Measurements from ENCODE around the gene GFOD1.
"Not testable (repeated sequence)": the region's sequence is repeated elsewhere in the genome, so short reads cannot be mapped to it uniquely, and the experiment has no call there.

Gene GFOD1

DNA sequence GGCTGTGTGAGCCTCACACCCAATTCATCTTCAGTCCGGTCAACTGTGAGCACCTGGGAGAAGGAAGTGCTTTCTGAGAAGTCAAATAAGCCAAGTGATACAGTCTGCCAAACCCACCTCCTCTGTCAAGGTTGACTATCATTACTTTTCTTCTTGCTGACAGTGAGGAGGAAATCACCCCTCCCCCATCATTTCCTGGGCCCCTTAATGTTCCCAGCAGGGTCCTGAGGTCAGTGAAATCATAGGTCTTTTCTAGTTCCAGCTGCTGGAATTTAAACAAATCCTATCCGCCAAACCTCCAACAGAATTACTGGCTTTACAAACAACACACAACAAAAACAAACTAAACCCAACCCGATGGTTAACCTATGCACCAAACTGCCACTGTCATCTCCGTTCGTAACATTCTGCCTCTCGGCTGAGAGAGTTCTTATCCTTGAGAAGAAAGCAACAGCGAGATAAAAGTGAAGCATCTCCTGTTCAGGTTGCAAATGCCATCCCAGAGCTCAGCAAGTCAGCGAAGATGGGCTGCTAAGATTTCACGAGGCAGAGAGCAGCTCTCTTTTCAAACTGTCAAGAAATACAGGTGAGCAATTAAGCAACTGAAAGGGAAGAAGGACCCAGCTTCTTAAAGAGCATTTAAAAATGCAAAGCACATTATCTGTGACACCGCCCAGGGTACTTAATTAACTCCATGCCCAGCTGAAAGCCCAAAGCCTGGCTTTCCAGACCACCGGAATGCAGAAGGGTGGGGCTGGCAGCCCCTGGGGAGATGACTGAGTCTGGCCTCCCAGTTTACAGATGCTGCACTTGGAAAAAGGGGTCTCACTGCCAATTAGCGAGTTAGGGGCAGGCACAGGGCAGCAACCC is 24.7 kb downstream of the GFOD1 start:
- no peak for DNase-seq

- DNase-seq: no peak
Observed at GRCh38 chr6:13461805-13462204, 25.6 kb downstream of the GFOD1 start.

DNA sequence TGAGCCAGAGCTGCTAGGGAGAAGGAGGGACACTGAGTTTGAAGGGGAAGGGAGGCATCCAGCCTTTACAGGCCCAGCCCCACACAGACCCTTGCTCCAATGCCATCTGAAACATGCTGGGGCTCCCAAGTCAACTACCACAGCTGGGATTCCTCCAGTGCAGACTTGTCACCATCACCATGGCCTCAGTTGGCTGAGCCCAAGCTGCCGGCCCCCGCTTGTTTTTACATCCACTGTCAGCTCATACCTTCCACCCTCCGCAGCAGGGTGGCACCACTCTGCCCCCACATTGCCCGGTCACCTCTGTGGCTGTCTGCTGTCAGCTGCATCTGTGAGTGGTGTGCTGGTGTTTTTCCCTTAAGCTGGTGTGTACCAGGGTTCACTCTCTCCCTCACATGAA is 26.1 kb downstream of the GFOD1 start:
- DNase-seq: no peak

DNA sequence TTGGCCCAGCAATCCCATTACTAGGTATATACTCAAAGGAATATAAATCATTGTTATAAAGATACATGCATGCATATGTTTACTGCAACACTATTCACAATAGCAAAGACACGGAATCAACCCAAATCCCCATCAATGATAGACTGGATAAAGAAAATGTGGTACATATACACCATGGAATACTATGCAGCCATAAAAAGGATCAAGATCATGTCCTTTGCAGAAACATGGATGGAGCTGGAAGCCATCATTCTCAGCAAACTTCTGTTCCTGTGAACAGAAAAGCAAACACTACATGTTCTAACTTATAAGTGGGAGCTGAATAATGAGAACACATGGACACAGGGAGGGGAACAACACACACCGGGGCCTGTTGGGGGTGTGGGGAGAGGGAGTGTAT is 27.1 kb downstream of the GFOD1 start:
- DNase-seq: not testable (repeated sequence)

DNA sequence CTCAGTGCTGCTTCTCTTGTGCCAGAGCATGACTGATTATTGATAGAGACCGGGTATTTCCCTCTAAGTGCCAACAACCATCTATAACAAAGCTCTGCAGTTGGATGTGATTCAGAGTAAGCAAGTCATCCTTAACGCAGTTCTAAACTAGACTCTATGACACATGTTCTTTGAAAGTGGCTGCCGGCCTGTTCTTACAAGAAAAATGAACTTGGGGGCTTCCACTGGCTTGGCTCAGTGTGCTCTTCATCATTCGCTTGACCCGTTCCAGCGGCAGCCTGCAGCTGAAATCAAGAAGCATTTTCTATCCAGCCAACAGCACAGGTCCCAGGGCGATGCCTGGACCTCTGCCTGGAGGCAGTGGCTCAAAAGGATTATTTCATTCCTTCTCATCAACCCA is 29.8 kb downstream of the GFOD1 start:
- DNase-seq: no peak

DNA sequence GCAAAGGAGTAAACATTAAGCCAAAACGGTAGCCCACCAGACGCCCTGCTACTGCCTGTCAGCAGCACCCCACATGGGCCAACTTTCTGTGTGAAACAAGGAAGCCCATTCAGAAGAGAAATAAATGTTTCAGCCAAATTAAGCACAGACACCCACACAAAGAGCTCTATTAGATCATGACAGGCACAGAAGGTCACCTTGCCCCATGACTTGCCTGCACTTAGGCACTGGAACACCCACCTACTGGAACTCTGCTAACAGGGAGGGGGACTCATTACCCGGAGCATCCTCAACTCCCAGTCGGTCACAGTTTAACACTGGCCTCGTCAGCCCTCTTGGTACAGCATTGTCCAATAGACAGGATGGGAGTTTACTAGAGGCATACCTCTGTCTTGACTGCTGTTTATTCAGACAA is 31.8 kb downstream of the GFOD1 start:
- DNase-seq: no peak

DNA sequence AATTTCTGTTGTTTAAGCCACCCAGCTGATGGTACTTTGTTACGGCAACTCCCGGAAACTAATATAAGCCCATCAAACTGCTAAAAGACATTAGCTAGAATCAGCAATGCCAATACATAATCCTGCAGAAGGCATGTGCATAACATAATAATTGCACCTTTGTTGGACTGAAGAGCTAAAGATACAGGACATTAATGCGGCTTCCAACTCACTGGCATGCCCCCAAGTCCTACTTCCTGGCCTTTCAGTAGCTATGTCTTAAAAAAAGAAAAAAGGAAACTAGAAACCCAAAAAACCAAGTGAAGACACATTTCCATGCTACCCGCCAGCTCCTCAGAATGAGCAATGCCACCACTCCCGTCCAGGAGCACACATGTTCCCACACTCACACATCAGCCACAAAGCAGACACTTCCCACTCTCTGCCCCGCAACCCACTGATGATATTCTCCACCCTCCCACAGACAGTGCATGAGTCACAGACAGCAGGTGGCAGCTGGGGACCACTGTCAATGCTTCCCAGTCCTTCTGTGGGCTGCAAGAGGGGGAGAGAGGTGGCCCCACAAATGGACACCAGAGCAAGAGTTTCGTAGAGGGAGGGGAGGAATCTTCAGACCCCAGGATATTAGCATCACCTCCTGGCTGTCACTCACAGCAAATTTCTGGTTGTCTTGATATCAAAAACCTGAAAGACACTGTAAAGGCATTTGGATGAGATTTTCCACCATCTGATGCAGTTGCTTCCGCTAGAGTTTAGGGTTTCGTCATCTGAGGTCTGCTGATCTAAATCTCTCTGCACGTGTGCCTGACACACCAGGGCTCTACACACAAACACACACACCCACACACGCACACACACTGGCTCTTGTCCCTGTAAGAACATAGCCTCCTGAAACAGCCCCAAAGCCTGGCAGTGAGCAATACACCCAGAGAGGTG is 32.8 kb downstream of the GFOD1 start:
- DNase-seq: peak; percentile 64

- no peak for DNase-seq
Observed at GRCh38 chr6:13453771-13454251, 33.6 kb downstream of the GFOD1 start.

DNA sequence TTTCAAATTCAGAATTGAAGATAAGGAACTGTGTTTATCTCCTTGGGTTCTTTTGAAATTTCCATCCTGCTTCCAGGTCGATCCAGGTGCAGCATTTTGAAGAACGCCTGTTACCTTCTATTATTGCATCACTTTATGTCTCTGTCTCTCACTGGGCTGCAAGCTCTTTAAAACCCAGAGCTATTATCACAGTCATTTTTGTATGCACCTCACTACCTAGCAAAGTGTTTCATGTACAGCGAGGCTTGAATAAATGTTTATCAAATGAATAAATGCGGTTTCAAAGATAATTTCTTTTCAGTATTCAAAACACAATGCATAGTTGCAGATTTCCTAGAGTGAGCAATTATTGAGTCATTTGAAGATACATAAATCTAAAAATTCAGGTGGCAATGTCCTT is 34.2 kb downstream of the GFOD1 start:
- DNase-seq: no peak

GRCh38 chr6:13452346-13453117 is 34.9 kb downstream of the GFOD1 start:
- DNase-seq: no peak

GRCh38 chr6:13451181-13451895 is 36.1 kb downstream of the GFOD1 start:
- DNase-seq: no peak

DNA sequence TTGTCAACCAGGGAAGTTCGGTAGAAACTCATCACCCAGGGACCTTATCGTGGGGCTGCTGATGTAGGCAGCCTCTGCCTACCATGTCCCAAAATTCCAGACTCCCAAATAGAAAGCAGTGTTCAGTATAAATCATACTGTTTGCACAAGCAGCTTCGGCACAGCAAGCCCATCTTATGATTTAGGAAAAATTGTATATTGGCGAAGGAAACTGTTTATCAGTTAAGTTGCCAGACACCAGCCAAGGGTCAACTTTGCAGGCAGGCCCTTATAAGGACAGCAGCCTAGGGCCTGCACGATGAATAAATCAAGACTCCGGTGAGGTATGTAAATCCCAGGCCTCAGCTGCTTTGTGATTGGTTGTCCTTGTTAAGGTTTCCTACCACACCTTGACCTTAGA is 36.8 kb downstream of the GFOD1 start:
- no peak for DNase-seq

DNA sequence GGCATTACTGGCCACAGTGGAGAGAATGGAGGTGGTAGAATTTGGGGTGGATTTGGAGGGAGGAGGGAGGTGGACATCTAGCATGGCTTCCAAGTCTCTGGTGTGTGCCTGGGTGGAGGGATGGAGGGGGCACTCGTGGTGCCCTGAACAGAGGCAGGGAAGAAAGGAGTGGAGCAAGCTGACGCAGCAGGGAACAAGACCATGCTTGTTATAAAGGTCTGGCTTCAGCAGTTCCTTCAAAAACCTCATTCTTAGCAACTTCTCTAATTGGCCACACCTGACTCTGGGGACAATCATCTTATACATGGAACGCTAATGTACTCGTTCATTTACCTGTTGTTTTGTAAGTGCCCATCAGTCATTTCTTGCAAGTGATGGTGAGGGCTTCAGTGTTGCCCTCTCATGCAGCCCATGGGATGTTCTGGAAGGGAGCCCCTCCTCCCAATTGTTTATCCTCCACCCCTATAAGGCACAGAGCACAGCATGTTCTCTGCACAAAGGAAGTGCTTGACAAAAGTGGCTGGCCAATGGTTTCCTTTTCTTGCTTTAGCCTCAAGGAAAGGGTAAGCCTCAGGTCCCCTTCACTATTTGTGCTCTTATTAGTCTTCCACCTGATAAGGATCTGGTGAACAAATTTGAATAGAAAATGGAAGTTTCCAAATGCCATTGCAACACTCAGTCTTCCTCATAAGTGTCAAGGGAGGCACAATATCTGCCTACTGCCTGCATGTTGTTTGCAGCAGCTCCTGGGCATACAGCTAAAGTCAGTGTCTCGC is 39.3 kb downstream of the GFOD1 start:
- DNase-seq: no peak

DNA sequence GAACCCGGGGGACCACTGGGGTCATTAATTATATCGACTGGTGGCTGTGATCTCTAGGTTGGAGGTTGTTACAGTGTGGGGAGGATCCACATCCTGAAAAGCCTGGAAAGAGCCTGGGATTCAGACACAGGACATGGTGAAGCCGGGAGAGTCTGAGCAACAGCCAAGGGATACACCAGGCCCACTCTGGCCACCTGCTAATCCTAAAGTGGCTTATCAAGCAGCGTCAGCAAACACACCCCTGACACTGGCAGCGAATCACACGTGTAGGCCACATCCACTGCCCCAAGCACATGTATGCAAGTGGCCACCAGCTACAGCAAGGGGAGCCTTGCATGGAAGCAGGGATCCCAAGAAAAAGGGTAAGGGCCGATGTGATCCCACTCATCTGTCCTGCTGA is 41.0 kb downstream of the GFOD1 start:
- DNase-seq: no peak

- DNase-seq: no peak
Observed at GRCh38 chr6:13445744-13446115, 41.7 kb downstream of the GFOD1 start.

DNA sequence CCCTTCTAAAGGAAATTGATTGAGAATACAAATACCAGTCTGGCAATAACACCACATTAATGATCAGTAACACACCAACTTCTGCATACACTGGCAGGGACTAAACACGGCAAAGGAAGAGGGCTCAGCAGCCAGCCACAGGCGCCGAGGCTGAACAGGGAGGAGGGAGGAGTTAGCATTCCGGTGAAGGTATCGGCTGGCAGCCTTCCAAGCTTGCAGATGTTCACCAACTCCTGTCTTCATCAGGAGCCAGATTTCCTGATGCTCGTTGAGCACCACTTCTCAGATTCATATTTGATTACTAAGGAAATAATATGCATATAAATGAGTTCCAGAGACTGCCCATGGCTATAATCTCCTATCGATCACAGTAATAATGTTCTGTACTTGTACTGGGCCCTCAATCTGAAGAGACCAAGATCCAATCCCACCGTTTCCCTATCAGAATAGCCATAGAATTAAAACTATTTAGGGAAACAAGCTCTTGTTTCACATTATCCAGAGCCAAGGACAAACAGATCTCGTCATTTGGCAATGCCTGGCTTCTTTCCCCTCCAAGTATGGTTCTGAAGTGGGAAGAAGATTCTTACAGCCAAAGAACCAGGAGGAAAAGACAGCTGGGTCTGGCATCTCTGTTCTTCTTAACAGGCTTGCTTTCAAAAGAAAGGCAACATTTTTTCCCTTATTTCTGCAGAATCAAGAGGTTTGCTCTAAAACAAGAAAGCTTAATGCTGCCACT is 42.2 kb downstream of the GFOD1 start:
- DNase-seq: peak; percentile 23

- DNase-seq: no peak
Observed at GRCh38 chr6:13444604-13445003, 42.8 kb downstream of the GFOD1 start.

- DNase-seq: not testable (repeated sequence)
Observed at GRCh38 chr6:13443978-13444377, 43.4 kb downstream of the GFOD1 start.

DNA sequence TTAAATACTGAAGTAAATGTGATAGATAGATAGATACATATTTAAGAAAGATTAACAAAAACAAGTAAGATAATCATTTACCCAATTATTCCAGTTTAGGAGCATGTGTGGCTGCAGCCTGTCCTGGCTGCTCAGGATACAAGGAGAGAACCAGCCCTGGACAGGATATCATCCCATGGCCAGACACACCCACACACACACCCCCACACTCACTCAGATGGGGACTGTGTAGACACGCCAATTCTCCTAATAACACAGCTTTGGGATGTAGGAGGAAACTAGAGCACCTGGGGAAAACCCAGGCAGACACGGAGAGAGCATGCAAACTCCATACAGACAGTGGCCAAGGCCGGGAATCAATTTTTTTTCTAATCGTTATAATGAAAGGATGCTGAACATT is 45.6 kb downstream of the GFOD1 start:
- DNase-seq: no peak

GRCh38 chr6:13439644-13440043 is 47.8 kb downstream of the GFOD1 start:
- DNase-seq: no peak

- DNase-seq: no peak
Observed at GRCh38 chr6:13438126-13438525, 49.3 kb downstream of the GFOD1 start.

Measured in activated gamma-delta T cell treated with Interleukin-2 at 50 U/mL for 16 hours (primary cell).